ENCODE results near the gene RALB. TPM values are rescaled to one million over a fixed set of nuclear protein-coding genes. Genes with fewer than 3 reads are reported as not detected.
A peak's percentile ranks its signal among the peaks of the same experiment; 100 is the strongest.

RALB gene
- total and polyA plus RNA-seq, 2 donors from 2014 or later = 58.5 to 64.5 TPM

DNA sequence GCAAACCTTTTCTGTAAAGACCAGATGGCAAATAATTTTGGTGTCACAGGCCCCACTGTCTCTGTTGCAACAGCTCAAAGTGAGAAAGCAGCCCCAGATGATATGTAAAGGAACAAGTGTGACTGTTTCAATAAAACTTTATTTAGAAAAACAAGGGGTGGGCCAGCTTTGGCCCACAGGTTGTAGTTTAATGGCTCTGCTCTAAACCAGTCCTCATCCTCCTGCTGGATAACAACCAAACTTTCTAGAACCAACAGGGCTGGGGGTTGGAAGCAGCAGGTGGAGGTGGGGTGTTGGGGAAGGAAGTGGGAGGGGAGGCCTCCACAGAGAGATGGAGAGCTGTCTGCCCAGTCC lies 64.5 kb downstream of the RALB start:
- no peak overlapping the region for H3K27ac ChIP-seq (ENCODE audit: low read depth in 2 of 2, low read length in 2 of 2)
- H3K36me3 ChIP-seq (ENCODE audit: control insufficient read depth in 2 of 3, insufficient read depth in 3 of 3, low read length in 3 of 3) = no peaks in the 10 kb centered on the region
- TF ChIP-seq, protein P1, sequence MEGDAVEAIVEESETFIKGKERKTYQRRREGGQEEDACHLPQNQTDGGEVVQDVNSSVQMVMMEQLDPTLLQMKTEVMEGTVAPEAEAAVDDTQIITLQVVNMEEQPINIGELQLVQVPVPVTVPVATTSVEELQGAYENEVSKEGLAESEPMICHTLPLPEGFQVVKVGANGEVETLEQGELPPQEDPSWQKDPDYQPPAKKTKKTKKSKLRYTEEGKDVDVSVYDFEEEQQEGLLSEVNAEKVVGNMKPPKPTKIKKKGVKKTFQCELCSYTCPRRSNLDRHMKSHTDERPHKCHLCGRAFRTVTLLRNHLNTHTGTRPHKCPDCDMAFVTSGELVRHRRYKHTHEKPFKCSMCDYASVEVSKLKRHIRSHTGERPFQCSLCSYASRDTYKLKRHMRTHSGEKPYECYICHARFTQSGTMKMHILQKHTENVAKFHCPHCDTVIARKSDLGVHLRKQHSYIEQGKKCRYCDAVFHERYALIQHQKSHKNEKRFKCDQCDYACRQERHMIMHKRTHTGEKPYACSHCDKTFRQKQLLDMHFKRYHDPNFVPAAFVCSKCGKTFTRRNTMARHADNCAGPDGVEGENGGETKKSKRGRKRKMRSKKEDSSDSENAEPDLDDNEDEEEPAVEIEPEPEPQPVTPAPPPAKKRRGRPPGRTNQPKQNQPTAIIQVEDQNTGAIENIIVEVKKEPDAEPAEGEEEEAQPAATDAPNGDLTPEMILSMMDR (IDR thresholded peaks at IDR 0.05; ENCODE audit: borderline replicate concordance, extremely low read depth, insufficient read depth) = no peak
- peaks cover 2% of the 10 kb centered on the region for H3K27me3 ChIP-seq (ENCODE audit: control insufficient read depth, insufficient read depth, low read length)
- intact Hi-C loops (cut with DNase I) = no loop called here
- no peak overlapping the region for H3K9ac ChIP-seq (ENCODE audit: low read length in 3 of 3)
- FAIRE-seq (no peak), DNase-seq (no peak)
- no peak overlapping the region for H3K4me3 ChIP-seq (ENCODE audit: low read length in 3 of 3)
- no peaks in the 10 kb centered on the region for H3K9me3 ChIP-seq (ENCODE audit: control insufficient read depth in 2 of 3, insufficient read depth in 1 of 3, low read length in 3 of 3)
- H3K4me1 ChIP-seq (ENCODE audit: control insufficient read depth in 2 of 3, insufficient read depth in 2 of 3, low read depth in 1 of 3, low read length in 3 of 3) = peaks cover 0 to 4% (median 0%) of the 10 kb centered on the region in 3 donors

DNA sequence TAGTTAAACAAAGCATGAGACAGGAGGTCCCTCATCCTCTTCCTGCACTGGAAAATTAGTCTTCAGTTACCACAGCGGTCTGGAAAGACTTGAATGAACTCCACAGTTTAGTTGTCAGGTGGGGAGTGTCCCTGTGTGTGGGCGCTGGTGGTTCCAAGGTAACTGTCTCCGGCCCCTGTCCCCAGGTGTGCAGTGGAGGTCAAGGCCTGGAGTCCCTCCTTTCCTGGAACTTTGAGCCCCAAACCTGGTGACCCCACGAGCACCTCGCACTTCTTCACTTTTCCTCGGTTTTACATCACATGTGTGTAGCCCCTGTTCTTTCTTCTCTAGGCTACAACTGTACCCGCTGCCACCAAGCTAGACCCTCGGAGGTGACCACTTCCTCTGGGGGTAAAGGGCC lies 65.3 kb downstream of the RALB start:
- no peaks in the 10 kb centered on the region for H3K9me3 ChIP-seq (ENCODE audit: control insufficient read depth in 2 of 3, insufficient read depth in 1 of 3, low read length in 3 of 3)
- TF ChIP-seq, protein P1 (IDR thresholded peaks at IDR 0.05; ENCODE audit: borderline replicate concordance, extremely low read depth, insufficient read depth) = no peak
- intact Hi-C loops (cut with DNase I) = no loop called here

DNA sequence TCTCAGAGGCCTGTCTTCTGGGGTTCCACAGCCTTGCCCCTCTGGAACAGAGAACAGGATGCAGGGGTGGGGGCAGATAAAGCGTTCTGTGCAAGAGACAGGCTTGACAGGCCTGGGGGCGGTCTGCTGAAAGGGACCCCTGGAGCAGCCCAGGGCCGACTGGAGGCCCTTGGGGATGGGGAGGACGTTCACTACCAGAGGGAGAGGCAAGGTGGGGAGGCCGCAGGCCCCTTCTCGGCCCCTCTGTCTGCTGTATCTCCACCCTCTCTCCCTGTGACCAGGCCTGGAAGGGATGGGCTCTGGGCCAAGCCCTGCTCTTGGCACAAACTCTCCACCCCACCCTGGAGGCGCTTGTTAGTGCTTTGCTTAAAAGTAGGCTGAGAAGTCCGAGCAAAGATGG lies 66.0 kb downstream of the RALB start:
- no peaks in the 10 kb centered on the region for H3K4me1 ChIP-seq (ENCODE audit: control insufficient read depth in 2 of 3, insufficient read depth in 2 of 3, low read depth in 1 of 3, low read length in 3 of 3)
- intact Hi-C loops (cut with DNase I) = no loop called here
- H3K27me3 ChIP-seq (ENCODE audit: control insufficient read depth, insufficient read depth, low read length) = peaks cover 2% of the 10 kb centered on the region
- no peak overlapping the region for H3K27ac ChIP-seq (ENCODE audit: low read depth in 2 of 2, low read length in 2 of 2)
- H3K4me3 ChIP-seq (ENCODE audit: low read length in 3 of 3) = no peak overlapping the region
- TF ChIP-seq, protein P1 (IDR thresholded peaks at IDR 0.05; ENCODE audit: borderline replicate concordance, extremely low read depth, insufficient read depth) = no peak
- FAIRE-seq (no peak), DNase-seq (peak in 1 of 5 donors; percentile 24)
- no peaks in the 10 kb centered on the region for H3K9me3 ChIP-seq (ENCODE audit: control insufficient read depth in 2 of 3, insufficient read depth in 1 of 3, low read length in 3 of 3)
- no peaks in the 10 kb centered on the region for H3K36me3 ChIP-seq (ENCODE audit: control insufficient read depth in 2 of 3, insufficient read depth in 3 of 3, low read length in 3 of 3)
- no peak overlapping the region for H3K9ac ChIP-seq (ENCODE audit: low read length in 3 of 3)

More for the DNA sequence above, 65.3 kb downstream of the RALB start:
- Histone ChIP-seq H3K36me3 (ENCODE audit: control insufficient read depth in 2 of 3, insufficient read depth in 3 of 3, low read length in 3 of 3) (no peaks in the 10 kb centered on the region), H3K4me3 (ENCODE audit: low read length in 3 of 3) (no peak overlapping the region), H3K4me1 (ENCODE audit: control insufficient read depth in 2 of 3, insufficient read depth in 2 of 3, low read depth in 1 of 3, low read length in 3 of 3) (peaks cover 0 to under 1% (median 0%) of the 10 kb centered on the region in 3 donors), H3K27me3 (ENCODE audit: control insufficient read depth, insufficient read depth, low read length) (peaks cover 2% of the 10 kb centered on the region), H3K9ac (ENCODE audit: low read length in 3 of 3) (no peak overlapping the region), H3K27ac (ENCODE audit: low read depth in 2 of 2, low read length in 2 of 2) (no peak overlapping the region)
- DNase-seq (no peak), FAIRE-seq (no peak)

DNA sequence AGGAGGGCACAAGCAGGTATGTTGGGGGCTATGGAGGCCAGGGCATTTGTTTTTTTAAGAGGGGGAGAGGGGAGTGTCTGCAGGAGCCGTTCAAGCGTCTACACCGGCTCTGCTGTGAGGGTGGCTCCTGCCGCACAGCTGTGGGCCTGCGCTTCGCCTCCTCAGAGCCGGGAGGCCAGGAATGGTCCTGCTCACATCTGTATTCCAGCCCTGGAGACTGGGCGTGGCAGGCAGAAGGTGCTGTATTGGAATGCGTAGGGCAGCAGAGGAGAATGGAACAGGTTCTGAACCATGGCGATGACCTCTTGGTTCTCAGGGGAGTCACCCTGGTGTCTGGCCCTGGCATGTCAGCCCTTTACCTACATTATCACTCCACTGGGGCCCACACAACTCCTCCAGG lies 66.5 kb downstream of the RALB start:
- intact Hi-C loops (cut with DNase I) = no loop called here
- Histone ChIP-seq H3K27ac (ENCODE audit: low read depth in 2 of 2, low read length in 2 of 2) (no peak overlapping the region), H3K27me3 (ENCODE audit: control insufficient read depth, insufficient read depth, low read length) (peaks cover 2% of the 10 kb centered on the region), H3K4me3 (ENCODE audit: low read length in 3 of 3) (no peak overlapping the region), H3K9me3 (ENCODE audit: control insufficient read depth in 2 of 3, insufficient read depth in 1 of 3, low read length in 3 of 3) (no peaks in the 10 kb centered on the region), H3K9ac (ENCODE audit: low read length in 3 of 3) (no peak overlapping the region), H3K36me3 (ENCODE audit: control insufficient read depth in 2 of 3, insufficient read depth in 3 of 3, low read length in 3 of 3) (no peaks in the 10 kb centered on the region), H3K4me1 (ENCODE audit: control insufficient read depth in 2 of 3, insufficient read depth in 2 of 3, low read depth in 1 of 3, low read length in 3 of 3) (no peaks in the 10 kb centered on the region)
- TF ChIP-seq, protein P1 (IDR thresholded peaks at IDR 0.05; ENCODE audit: borderline replicate concordance, extremely low read depth, insufficient read depth) = no peak
- no peak for DNase-seq
- FAIRE-seq = no peak

Data from kidney (tissue), 14 donors.